Astrocyte of the spinal cord (primary cell): ENCODE results near the gene GPRC6A.

Experiments used
- DNase-seq: peaks from one replicate; pipeline ENCODE4 v3.0.0; 2011; ENCODE audit warnings: low read depth, low spot score
- H3K4me3 ChIP-seq: 2 replicates; pipeline ENCODE4 v1.5.1; 2011; ENCODE audit warnings: low read depth, mild to moderate bottlenecking, low read length, moderate library complexity
- CTCF ChIP-seq: IDR thresholded peaks from 2 replicates; pipeline ENCODE4 v1.5.1; 2012; ENCODE audit warnings: low read depth, mild to moderate bottlenecking, low read length, inconsistent platforms
- in situ Hi-C: cut with HindIII; loops from 2 replicates; pipeline ENCODE4 v1.10.0; 2017; ENCODE audit warnings: low sequenced_read_pairs

Gene GPRC6A

DNA sequence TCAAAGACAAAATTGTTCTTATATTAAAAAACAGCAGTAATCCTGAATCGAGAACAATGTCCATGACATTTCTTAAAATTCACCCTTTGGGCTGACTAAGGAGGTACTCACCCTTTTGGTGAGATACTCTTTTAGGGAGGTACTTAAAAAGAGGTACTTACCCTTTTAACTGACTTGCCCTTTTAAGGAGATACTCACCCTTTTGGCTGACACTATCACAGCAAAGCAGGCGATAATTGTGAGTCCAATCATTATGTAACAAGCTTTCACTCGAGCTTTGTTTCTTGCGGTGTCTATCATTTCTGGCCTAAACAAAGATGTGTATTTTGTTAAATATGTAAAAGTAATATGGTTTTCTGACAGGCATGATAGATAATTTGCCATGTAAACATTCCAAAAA is 67.1 kb downstream of the GPRC6A start:
- no peak for TF ChIP-seq CTCF
- no peak for DNase-seq
- no peak overlapping the region for H3K4me3 ChIP-seq
- in situ Hi-C loops: no loop called here

DNA sequence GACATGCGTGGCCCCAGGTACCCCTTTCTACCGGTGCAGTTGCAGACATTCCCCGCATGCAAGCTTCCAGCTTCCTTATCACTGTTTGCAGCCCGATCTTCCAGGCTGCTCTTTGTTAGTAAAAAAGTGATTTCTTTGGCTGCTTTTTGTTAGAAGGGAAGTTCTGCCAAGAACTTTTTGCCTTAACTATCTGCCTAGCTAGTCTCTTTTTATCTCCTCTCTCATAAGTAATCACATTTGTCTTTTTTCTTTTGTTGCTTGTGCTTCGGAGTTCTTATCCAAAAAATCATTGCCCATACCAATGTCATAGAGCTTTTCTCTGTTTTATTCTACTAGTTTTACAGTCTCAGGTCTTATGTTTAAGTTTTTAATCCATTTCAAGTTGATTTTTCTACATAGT is 83.7 kb downstream of the GPRC6A start:
- in situ Hi-C loops: no loop called here
- no peak overlapping the region for H3K4me3 ChIP-seq
- no peak for TF ChIP-seq CTCF
- no peak for DNase-seq
